Sigmoid colon (tissue), 7 donors: ENCODE results near the gene OR1J2. TPM values are rescaled to one million over a fixed set of nuclear protein-coding genes. Genes with fewer than 3 reads are reported as not detected.
"Not testable (repeated sequence)": the region's sequence is repeated elsewhere in the genome, so short reads cannot be mapped to it uniquely, and the experiment has no call there.

Experiments
- DNase-seq: peaks from one replicate; pipeline ENCODE4 v3.0.0-alpha.2; 2019
- H3K27ac ChIP-seq, 4 donors: fragments of 200-600 bp; sonication (generic); one replicate each; pipeline ENCODE4 v1.5.1; 2016 to 2019; ENCODE audit warnings: mild to moderate bottlenecking in 1 of 4
- H3K27me3 ChIP-seq, 3 donors: fragments of 200-600 bp; sonication (generic); one replicate each; pipeline ENCODE4 v1.5.1; 2019; ENCODE audit warnings: mild to moderate bottlenecking in 1 of 3
- H3K36me3 ChIP-seq, 4 donors: fragments of 200-600 bp; sonication (generic); one replicate each; pipeline ENCODE4 v1.5.1; 2016 to 2019
- H3K4me1 ChIP-seq, 4 donors: fragments of 200-600 bp; sonication (generic); one replicate each; pipeline ENCODE4 v1.5.1; 2017 to 2019
- H3K4me3 ChIP-seq, 4 donors: fragments of 200-600 bp; sonication (generic); one replicate each; pipeline ENCODE4 v1.5.1; 2017 to 2019; ENCODE audit warnings: mild to moderate bottlenecking in 2 of 4, moderate library complexity in 1 of 4
- H3K9me3 ChIP-seq, 4 donors: fragments of 200-600 bp in 3 of 4; sonication (generic) in 3 of 4; one replicate each; pipeline versions ENCODE4 v1.5.1 to v1.6.1; 2013 to 2019
- CTCF ChIP-seq, 4 experiments: fragments of 450-650 bp in 3 of 4; fragments of 200-600 bp in 1 of 4; IDR thresholded peaks; one replicate each; pipeline ENCODE4 v1.5.1; 2016 to 2019; ENCODE audit warnings: antibody characterized with exemption in 4 of 4, mild to moderate bottlenecking in 3 of 4, moderate library complexity in 2 of 4
- EP300 ChIP-seq, 4 donors: sonication (generic); formaldehyde crosslinking; IDR thresholded peaks; one replicate each; pipeline ENCODE4 v1.6.1; 2017; ENCODE audit warnings: antibody characterized with exemption in 4 of 4
- POLR2A ChIP-seq, 2 donors: fragments of 450-650 bp; IDR thresholded peaks; one replicate each; pipeline ENCODE4 v1.6.1; 2016; ENCODE audit warnings: antibody characterized with exemption in 2 of 2, mild to moderate bottlenecking in 2 of 2, moderate library complexity in 2 of 2
- POLR2AphosphoS5 ChIP-seq, 4 donors: sonication (generic); formaldehyde crosslinking; IDR thresholded peaks; one replicate each; pipeline ENCODE4 v1.6.1; 2017; ENCODE audit warnings: antibody characterized with exemption in 4 of 4
- WGBS, 2 donors: extraction: QIAGEN DNeasy Blood & Tissue Kit; methylation state at CpG; one replicate each; pipeline ENCODE4 v1.1.7; 2013; 5-methylcytosine and 5-hydroxymethylcytosine counted together
- intact Hi-C: fragments of 100-400 bp; cut with DNase I; formaldehyde crosslinking; loops from one replicate; pipeline ENCODE4 v1.15.1; 2023
- polyA plus RNA-seq, 3 donors: library from polyadenylated mRNA; stranded (reverse); fragments of 200-250 nt; gene quantifications; one replicate each; pipeline ENCODE4 v1.2.3, GENCODE V29; 2013
- total RNA-seq, 4 donors: library from RNA; depleted of rRNA; stranded (reverse); fragments of >200 nt; gene quantifications; one replicate each; pipeline ENCODE4 v1.1.0, GENCODE V29; 2016
- donor health status: healthy with polysubstance abuse.
- donor health status: Bipolar disorder and iron deficiency.
- donor health status: healthy.

Gene OR1J2
- total and polyA plus RNA-seq, 7 donors = 0.68 TPM; not detected in 6

- Histone ChIP-seq H3K36me3 (no peaks in the 10 kb centered on the region), H3K4me1 (no peaks in the 10 kb centered on the region), H3K4me3 (no peak overlapping the region), H3K27me3 (no peaks in the 10 kb centered on the region), H3K27ac (no peak overlapping the region), H3K9me3 (peaks cover 0 to 2% (median 0%) of the 10 kb centered on the region in 4 donors)
- intact Hi-C loops = no loop called here
- TF ChIP-seq POLR2A (IDR thresholded peaks at IDR 0.05) (no peak), CTCF (IDR thresholded peaks at IDR 0.05) (no peak), EP300 (IDR thresholded peaks at IDR 0.05) (no peak), POLR2AphosphoS5 (IDR thresholded peaks at IDR 0.05) (no peak)
- DNase-seq = no peak
- 81 to 90% methylated on average over 1 of the region's 1 CpG for WGBS, 2 donors
Observed at GRCh38 chr9:122536134-122536533, 25.5 kb downstream of the OR1J2 start.

GRCh38 chr9:122537066-122537465 is 26.5 kb downstream of the OR1J2 start:
- H3K27ac ChIP-seq, DNase-seq, H3K36me3 ChIP-seq, H3K27me3 ChIP-seq, H3K9me3 ChIP-seq, H3K4me1 ChIP-seq, H3K4me3 ChIP-seq, intact Hi-C loops: not testable (repeated sequence)
- WGBS, 2 donors = 68 to 83% methylated on average over 7 of the region's 7 CpGs

- WGBS, 2 donors = 61 to 74% methylated on average over 2 of the region's 2 CpGs
- no peak for DNase-seq
- H3K36me3 ChIP-seq = no peaks in the 10 kb centered on the region
- no peaks in the 10 kb centered on the region for H3K4me1 ChIP-seq
- H3K27me3 ChIP-seq = no peaks in the 10 kb centered on the region
- H3K9me3 ChIP-seq = peaks cover 0 to 2% (median under 1%) of the 10 kb centered on the region in 4 donors
- TF ChIP-seq POLR2A (IDR thresholded peaks at IDR 0.05) (no peak), EP300 (IDR thresholded peaks at IDR 0.05) (no peak), POLR2AphosphoS5 (IDR thresholded peaks at IDR 0.05) (no peak), CTCF (IDR thresholded peaks at IDR 0.05) (no peak)
- intact Hi-C loops = no loop called here
- H3K4me3 ChIP-seq = no peak overlapping the region
- no peak overlapping the region for H3K27ac ChIP-seq
Observed at GRCh38 chr9:122538757-122539156, 28.2 kb downstream of the OR1J2 start.

- no peaks in the 10 kb centered on the region for H3K36me3 ChIP-seq
- intact Hi-C loops = no loop called here
- 59 to 62% methylated on average over 8 of the region's 8 CpGs for WGBS, 2 donors
- TF ChIP-seq EP300 (IDR thresholded peaks at IDR 0.05) (no peak), POLR2A (IDR thresholded peaks at IDR 0.05) (no peak), POLR2AphosphoS5 (IDR thresholded peaks at IDR 0.05) (no peak), CTCF (IDR thresholded peaks at IDR 0.05) (no peak)
- H3K4me3 ChIP-seq = no peak overlapping the region
- no peak for DNase-seq
- H3K9me3 ChIP-seq = peaks cover 0 to 2% (median 0%) of the 10 kb centered on the region in 4 donors
- H3K27ac ChIP-seq = no peak overlapping the region
- H3K4me1 ChIP-seq = no peaks in the 10 kb centered on the region
- H3K27me3 ChIP-seq = no peaks in the 10 kb centered on the region
Observed at GRCh38 chr9:122546196-122546595, 35.6 kb downstream of the OR1J2 start.

GRCh38 chr9:122551371-122551770 is 40.8 kb downstream of the OR1J2 start:
- no peaks in the 10 kb centered on the region for H3K4me1 ChIP-seq
- H3K27ac ChIP-seq = no peak overlapping the region
- intact Hi-C loops = no loop called here
- H3K4me3 ChIP-seq = no peak overlapping the region
- 77 to 82% methylated on average over 5 of the region's 5 CpGs for WGBS, 2 donors
- DNase-seq = no peak
- no peaks in the 10 kb centered on the region for H3K36me3 ChIP-seq
- H3K9me3 ChIP-seq = no peaks in the 10 kb centered on the region
- H3K27me3 ChIP-seq = no peaks in the 10 kb centered on the region
- TF ChIP-seq CTCF (IDR thresholded peaks at IDR 0.05) (no peak), POLR2A (IDR thresholded peaks at IDR 0.05) (no peak), POLR2AphosphoS5 (IDR thresholded peaks at IDR 0.05) (no peak), EP300 (IDR thresholded peaks at IDR 0.05) (no peak)
